Measurements from ENCODE around the gene PCSK5. TPM values are rescaled to one million over a fixed set of nuclear protein-coding genes. Genes with fewer than 3 reads are reported as not detected.
A peak's percentile ranks its signal among the peaks of the same experiment; 100 is the strongest.
"Not testable (repeated sequence)": the region's sequence is repeated elsewhere in the genome, so short reads cannot be mapped to it uniquely, and the experiment has no call there.

Gene PCSK5
- total RNA-seq, 1 donor from 2014 or later, result 78.9 TPM

GRCh38 chr9:76311537-76311936, 421.1 kb downstream of the PCSK5 start:
- DNase-seq (ENCODE audit: low spot score), result peak; percentile 43

DNA sequence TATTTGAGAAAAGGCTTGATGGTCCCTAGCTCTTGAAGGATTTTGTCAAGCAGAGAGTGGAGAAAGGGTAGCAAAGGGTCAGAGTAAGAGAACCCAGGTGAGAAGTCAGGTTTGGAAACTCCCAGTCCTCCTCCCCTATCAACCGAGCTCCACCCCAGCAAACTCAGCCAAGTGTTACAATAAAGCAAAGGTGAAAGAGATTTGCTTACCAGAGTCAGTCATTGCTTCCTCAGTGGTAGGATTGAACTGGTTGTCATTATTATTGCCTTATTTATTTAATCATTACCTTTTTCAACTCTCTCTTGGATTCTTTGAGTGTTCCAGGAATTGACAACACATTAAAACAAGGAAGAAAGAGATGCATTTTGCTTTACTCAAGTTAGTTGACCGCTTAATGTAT, 423.3 kb downstream of the PCSK5 start:
- no peak for DNase-seq (ENCODE audit: low spot score)

- no peak for DNase-seq (ENCODE audit: low spot score)
Measured at GRCh38 chr9:76314321-76314720, 423.8 kb downstream of the PCSK5 start.

DNA sequence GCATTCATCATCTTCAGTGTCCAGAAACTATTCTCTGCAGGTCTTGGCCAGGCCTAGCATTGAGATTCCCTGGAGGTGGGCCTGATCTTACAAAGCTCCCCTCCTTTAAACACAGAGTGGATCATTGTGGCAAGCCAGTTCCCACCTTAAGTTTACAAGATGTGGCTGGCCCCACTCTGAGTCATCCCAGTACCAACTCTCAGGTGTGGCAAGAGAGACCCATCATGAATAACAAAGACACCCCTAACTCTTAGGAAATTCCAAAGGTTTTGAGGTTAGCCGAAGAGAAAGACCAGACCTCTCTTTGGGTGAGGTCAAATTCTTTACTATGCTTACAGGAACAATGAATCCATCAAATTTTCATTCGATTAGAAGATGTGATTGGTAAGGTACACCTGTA, 425.6 kb downstream of the PCSK5 start:
- no peak for DNase-seq (ENCODE audit: low spot score)

GRCh38 chr9:76319466-76319865, 429.0 kb downstream of the PCSK5 start:
- not testable (repeated sequence) for DNase-seq (ENCODE audit: low spot score)

- DNase-seq (ENCODE audit: low spot score), result no peak
Measured at GRCh38 chr9:76321195-76321828, 430.8 kb downstream of the PCSK5 start.

DNA sequence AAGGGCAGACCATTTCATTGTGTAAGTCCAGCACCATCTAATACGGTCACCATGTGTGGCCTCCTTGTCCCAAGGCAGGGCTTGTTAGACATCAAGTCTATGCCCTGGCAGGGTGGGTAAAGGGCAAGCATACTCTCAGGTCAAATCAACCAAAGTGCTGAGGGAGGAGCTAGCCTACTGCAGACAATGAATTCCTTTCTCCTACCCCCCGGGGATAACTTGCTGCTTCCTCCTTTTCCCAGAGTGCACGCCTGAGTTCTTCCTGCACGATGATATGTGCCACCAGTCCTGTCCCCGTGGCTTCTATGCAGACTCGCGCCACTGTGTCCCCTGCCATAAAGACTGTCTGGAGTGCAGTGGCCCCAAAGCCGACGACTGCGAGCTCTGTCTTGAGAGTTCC, 432.3 kb downstream of the PCSK5 start:
- no peak for DNase-seq (ENCODE audit: low spot score)

DNA sequence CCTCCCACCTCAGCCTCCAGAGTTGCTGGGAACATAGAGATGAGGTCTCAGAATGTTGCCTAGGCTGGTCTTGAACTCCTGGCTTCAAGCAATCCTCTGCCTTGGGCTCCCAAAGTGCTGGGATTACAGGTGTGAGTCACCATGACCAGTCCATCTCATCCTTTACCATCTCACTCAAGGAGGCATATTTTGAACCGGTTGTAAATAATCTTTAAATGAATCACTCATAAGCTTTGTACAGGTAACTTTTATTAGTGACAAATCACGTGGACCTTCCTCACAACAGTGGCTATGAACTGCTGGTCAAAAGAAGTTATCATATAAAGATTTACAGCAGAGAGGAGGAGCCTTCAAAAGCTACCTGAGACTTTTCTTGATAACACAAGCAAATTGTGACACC, 433.0 kb downstream of the PCSK5 start:
- DNase-seq (ENCODE audit: low spot score), result no peak

DNA sequence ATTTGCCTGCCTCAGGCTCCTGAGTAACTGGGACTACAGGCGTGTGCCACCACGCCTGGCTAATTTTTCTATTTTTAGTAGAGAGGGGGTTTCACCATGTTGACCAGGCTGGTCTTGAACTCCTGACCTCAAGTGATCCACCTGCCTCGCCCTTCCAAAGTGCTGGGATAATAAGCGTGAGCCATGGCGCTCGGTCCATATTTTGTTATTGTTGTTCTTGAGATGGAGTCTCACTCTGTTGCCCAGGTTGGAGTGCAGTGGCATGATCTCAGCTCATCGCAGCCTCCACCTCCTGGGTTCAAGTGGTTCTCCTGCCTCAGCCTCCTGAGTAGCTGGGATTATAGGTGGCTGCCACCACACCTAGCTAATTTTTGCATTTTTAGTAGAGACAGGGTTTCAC, 433.6 kb downstream of the PCSK5 start:
- DNase-seq (ENCODE audit: low spot score), result not testable (repeated sequence)

DNA sequence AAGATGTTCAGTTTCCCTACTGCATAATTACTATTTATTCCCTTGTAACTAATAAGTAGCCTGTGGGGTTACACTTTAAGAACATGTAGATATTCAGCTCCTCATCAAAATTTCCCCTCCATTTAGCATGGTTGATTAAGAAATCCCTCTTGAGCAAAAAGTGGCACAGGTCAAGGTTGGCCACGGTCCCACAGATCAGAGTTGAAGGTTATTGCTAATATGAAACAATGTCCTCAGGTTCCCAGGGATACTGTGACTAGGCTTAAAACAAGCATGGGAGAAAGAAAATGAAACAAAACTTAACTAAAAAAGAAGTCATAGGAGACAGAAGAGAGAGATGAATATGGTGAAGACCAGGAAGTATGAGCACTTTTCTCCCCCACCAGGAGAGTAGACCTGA, 439.6 kb downstream of the PCSK5 start:
- no peak for DNase-seq (ENCODE audit: low spot score)

DNA sequence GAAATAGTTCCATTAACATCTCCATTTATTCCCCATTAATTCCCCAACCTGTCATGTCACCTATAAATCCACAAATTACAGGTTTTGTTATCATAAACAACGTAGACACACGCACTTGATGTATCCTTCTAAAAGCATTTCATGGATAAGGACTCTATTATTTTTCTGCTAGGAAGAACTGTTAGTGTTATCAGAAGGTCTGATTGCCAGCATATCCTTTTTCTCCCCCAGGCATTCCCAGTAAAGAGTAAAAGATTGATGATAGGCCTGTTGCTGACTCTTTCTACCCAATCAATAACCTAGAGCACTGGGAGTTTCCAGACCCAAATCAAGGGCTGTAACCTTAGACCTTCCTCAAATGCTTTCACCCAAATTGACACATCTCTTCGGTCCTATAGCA, 442.9 kb downstream of the PCSK5 start:
- DNase-seq (ENCODE audit: low spot score), result no peak

DNA sequence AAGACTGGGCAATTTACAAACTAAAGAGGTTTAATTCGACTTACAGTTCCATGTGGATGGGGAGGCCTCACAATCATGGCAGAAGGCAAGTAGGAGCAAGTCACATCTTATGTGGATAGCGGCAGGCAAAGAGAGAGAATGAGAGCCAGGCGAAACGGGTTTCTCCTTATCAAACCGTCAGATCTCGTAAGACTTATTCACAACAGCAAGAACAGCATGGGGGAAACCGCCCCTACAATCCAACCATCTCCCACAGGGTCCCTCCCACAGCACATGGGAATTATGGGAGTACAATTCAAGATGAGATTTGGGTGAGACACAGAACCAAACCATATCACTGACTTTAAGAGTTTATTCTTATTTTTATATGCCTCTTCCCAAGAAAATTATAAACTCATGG, 443.5 kb downstream of the PCSK5 start:
- DNase-seq (ENCODE audit: low spot score), result no peak

GRCh38 chr9:76336027-76336426, 445.6 kb downstream of the PCSK5 start:
- DNase-seq (ENCODE audit: low spot score), result no peak

- no peak for DNase-seq (ENCODE audit: low spot score)
Measured at GRCh38 chr9:76338418-76338817, 447.9 kb downstream of the PCSK5 start.

- DNase-seq (ENCODE audit: low spot score), result no peak
Measured at GRCh38 chr9:76341616-76342015, 451.1 kb downstream of the PCSK5 start.

GRCh38 chr9:76342201-76342600, 451.7 kb downstream of the PCSK5 start:
- no peak for DNase-seq (ENCODE audit: low spot score)

- no peak for DNase-seq (ENCODE audit: low spot score)
Measured at GRCh38 chr9:76342858-76343257, 452.4 kb downstream of the PCSK5 start.

GRCh38 chr9:76349865-76350264, 459.4 kb downstream of the PCSK5 start:
- DNase-seq (ENCODE audit: low spot score), result no peak

GRCh38 chr9:76351006-76351405, 460.5 kb downstream of the PCSK5 start:
- no peak for DNase-seq (ENCODE audit: low spot score)

DNA sequence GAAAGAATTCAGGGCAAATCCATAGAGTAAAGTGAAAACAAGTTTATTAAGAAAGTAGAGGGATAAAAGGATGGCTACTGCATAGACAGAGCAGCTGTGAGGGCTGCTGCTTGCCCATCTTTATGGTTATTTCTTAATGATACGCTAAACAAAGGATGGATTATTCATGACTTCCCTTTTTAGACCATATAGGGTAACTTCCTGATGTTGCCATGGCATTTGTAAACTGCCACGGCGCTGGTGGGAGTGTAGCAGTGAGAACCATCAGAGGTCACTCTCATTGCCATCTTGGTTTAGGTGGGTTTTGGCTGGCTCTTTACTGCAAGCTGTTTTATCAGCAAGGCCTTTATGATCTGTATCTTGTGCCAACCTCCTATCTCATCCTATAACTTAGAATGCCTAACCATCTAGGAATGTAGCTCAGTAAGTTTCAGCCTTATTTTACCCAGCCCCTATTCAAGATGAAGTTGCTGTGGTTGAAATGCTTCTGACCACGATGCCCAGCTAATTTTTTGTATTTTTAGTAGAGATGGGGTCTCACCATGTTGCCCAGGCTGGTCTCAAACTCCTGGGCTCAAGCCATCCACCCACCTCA, 461.6 kb downstream of the PCSK5 start:
- no peak for DNase-seq (ENCODE audit: low spot score)

DNA sequence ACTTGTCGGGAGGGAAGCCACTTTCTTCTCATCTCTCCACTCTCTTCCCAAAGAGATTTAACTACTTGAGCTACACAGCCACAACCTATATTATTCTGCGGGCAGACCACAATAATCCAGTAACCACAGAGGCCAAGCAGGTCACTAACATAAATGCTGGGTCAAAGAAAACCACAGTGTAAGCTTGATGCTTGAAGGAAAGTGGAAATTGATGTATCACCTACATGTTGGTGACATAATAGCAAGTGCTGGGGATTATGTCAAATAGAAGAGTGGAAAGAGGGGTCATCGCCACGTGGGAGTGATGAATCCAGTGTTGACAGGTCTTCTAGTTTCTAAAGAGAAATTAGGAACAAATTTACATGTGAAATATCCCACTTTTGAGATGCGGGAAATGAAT, 462.8 kb downstream of the PCSK5 start:
- DNase-seq (ENCODE audit: low spot score), result no peak

- DNase-seq (ENCODE audit: low spot score), result no peak
Measured at GRCh38 chr9:76354221-76354620, 463.7 kb downstream of the PCSK5 start.

- no peak for DNase-seq (ENCODE audit: low spot score)
Measured at GRCh38 chr9:76355886-76356285, 465.4 kb downstream of the PCSK5 start.

- DNase-seq (ENCODE audit: low spot score), result no peak
Measured at GRCh38 chr9:76357555-76357954, 467.1 kb downstream of the PCSK5 start.

Data from mucosa of gallbladder (tissue), 1 donor.